NOMO-1 treated with dmso at 0.1 percent for 144 hours (cell line): ENCODE measurements around the gene TBXAS1.

ENCODE experiments used
- DNase-seq: peaks from one replicate; lab custom pipeline; 2025; ENCODE audit not compliant: unreplicated experiment; lab: John Stamatoyannopoulos, UW

Gene TBXAS1

GRCh38 chr7:139995017-139995915 is 166.2 kb downstream of the TBXAS1 start:
- no peak for DNase-seq

- no peak for DNase-seq
These were observed 169.5 kb downstream of the TBXAS1 start for GRCh38 chr7:139998572-139998971.

- no peak for DNase-seq
These were observed 170.5 kb downstream of the TBXAS1 start for GRCh38 chr7:139999516-139999915.

- DNase-seq: no peak
These were observed 171.7 kb downstream of the TBXAS1 start for GRCh38 chr7:140000666-140001268.

- no peak for DNase-seq
These were observed 174.9 kb downstream of the TBXAS1 start for GRCh38 chr7:140003913-140004382.

GRCh38 chr7:140004672-140005071 is 175.6 kb downstream of the TBXAS1 start:
- DNase-seq: no peak

GRCh38 chr7:140005341-140005740 is 176.3 kb downstream of the TBXAS1 start:
- DNase-seq: no peak

GRCh38 chr7:140005754-140006503 is 176.9 kb downstream of the TBXAS1 start:
- no peak for DNase-seq

- DNase-seq: no peak
These were observed 177.5 kb downstream of the TBXAS1 start for GRCh38 chr7:140006600-140006999.

GRCh38 chr7:140007051-140007690 is 178.1 kb downstream of the TBXAS1 start:
- no peak for DNase-seq

GRCh38 chr7:140008755-140009610 is 179.9 kb downstream of the TBXAS1 start:
- DNase-seq: no peak

GRCh38 chr7:140009735-140010134 is 180.7 kb downstream of the TBXAS1 start:
- DNase-seq: no peak

GRCh38 chr7:140010194-140010895 is 181.3 kb downstream of the TBXAS1 start:
- DNase-seq: no peak

GRCh38 chr7:140013676-140014075 is 184.6 kb downstream of the TBXAS1 start:
- no peak for DNase-seq

GRCh38 chr7:140014123-140014522 is 185.1 kb downstream of the TBXAS1 start:
- no peak for DNase-seq

- DNase-seq: no peak
These were observed 186.5 kb downstream of the TBXAS1 start for GRCh38 chr7:140015471-140015970.

- DNase-seq: no peak
These were observed 187.5 kb downstream of the TBXAS1 start for GRCh38 chr7:140016540-140016939.

GRCh38 chr7:140017034-140017433 is 188.0 kb downstream of the TBXAS1 start:
- no peak for DNase-seq

- no peak for DNase-seq
These were observed 188.5 kb downstream of the TBXAS1 start for GRCh38 chr7:140017543-140017942.
